HTERT RPE-1 (cell line): ENCODE data around the gene DBNDD1.
"Not testable (repeated sequence)": the region's sequence is repeated elsewhere in the genome, so short reads cannot be mapped to it uniquely, and the experiment has no call there.

Experiments
- in situ Hi-C: fragments of 300-500 bp; cut with MboI; formaldehyde crosslinking; loops from 4 replicates; pipeline ENCODE4 v1.14.3; 2020; ENCODE audit warnings: low sequenced_read_pairs

Gene DBNDD1

GRCh38 chr16:90012991-90013745, 6.1 kb downstream of the DBNDD1 start:
- in situ Hi-C loops, result no loop called here

GRCh38 chr16:90011908-90012501, 7.3 kb downstream of the DBNDD1 start:
- in situ Hi-C loops, result no loop called here

GRCh38 chr16:90011508-90011819, 7.8 kb downstream of the DBNDD1 start:
- in situ Hi-C loops, result no loop called here

- in situ Hi-C loops, result no loop called here
These were observed 8.4 kb downstream of the DBNDD1 start for GRCh38 chr16:90010676-90011507.

- in situ Hi-C loops, result no loop called here
These were observed 9.9 kb downstream of the DBNDD1 start for GRCh38 chr16:90009172-90009899.

- in situ Hi-C loops, result no loop called here
These were observed 10.5 kb downstream of the DBNDD1 start for GRCh38 chr16:90008708-90009145.

GRCh38 chr16:90007635-90008234, 11.5 kb downstream of the DBNDD1 start:
- in situ Hi-C loops, result not testable (repeated sequence)

- in situ Hi-C loops, result no loop called here
These were observed 12.2 kb downstream of the DBNDD1 start for GRCh38 chr16:90007015-90007414.

- in situ Hi-C loops, result no loop called here
These were observed 13.1 kb downstream of the DBNDD1 start for GRCh38 chr16:90005956-90006663.

- in situ Hi-C loops, result no loop called here
These were observed 14.7 kb downstream of the DBNDD1 start for GRCh38 chr16:90004577-90004976.

GRCh38 chr16:90002759-90003158, 16.5 kb downstream of the DBNDD1 start:
- in situ Hi-C loops, result no loop called here

GRCh38 chr16:90001761-90002503, 17.3 kb downstream of the DBNDD1 start:
- in situ Hi-C loops, result no loop called here

GRCh38 chr16:90000733-90001427, 18.4 kb downstream of the DBNDD1 start:
- in situ Hi-C loops, result no loop called here

- in situ Hi-C loops, result no loop called here
These were observed 19.3 kb downstream of the DBNDD1 start for GRCh38 chr16:89999831-90000574.

- in situ Hi-C loops, result no loop called here
These were observed 23.1 kb downstream of the DBNDD1 start for GRCh38 chr16:89996178-89996489.

- in situ Hi-C loops, result not testable (repeated sequence)
These were observed 23.6 kb downstream of the DBNDD1 start for GRCh38 chr16:89995475-89996177.

- in situ Hi-C loops, result not testable (repeated sequence)
These were observed 24.4 kb downstream of the DBNDD1 start for GRCh38 chr16:89994721-89995474.
